OCI-LY1 (cell line): Measurements from ENCODE around the gene FLVCR2.

Experiments
- H2AFZ ChIP-seq: fragments of 200-600 bp; sonication (generic), shearing (Covaris generic); 2 replicates; pipeline ENCODE4 v1.6.0; 2014; ENCODE audit warnings: antibody characterized with exemption, mild to moderate bottlenecking, low read length
- H3F3A ChIP-seq: fragments of 200-600 bp; sonication (generic), shearing (Covaris generic); 2 replicates; pipeline ENCODE4 v1.6.0; 2014; ENCODE audit warnings: mild to moderate bottlenecking, antibody characterized with exemption, low read length, moderate library complexity; ENCODE audit not compliant: insufficient read depth
- H3K27ac ChIP-seq: fragments of 200-600 bp; sonication (generic); 2 replicates; pipeline ENCODE4 v1.5.1; 2014; ENCODE audit warnings: low read length, mixed run types, mild to moderate bottlenecking, low read depth; ENCODE audit not compliant: poor library complexity, severe bottlenecking
- H3K27me3 ChIP-seq: fragments of 200-600 bp; sonication (generic); 2 replicates; pipeline ENCODE4 v1.6.0; 2014; ENCODE audit warnings: antibody characterized with exemption, mild to moderate bottlenecking, low read length, moderate library complexity; ENCODE audit not compliant: insufficient read depth
- H3K36me3 ChIP-seq: fragments of 200-600 bp; sonication (generic); 2 replicates; pipeline ENCODE4 v1.6.1; 2014; ENCODE audit warnings: mild to moderate bottlenecking, antibody characterized with exemption, low read length, moderate library complexity, mixed read lengths; ENCODE audit not compliant: insufficient read depth
- H3K4me1 ChIP-seq: fragments of 200-600 bp; sonication (generic); 2 replicates; pipeline ENCODE4 v1.5.1; 2014; ENCODE audit warnings: mild to moderate bottlenecking, low read length, moderate library complexity; ENCODE audit not compliant: insufficient read depth, severe bottlenecking
- H3K4me2 ChIP-seq: fragments of 200-600 bp; sonication (generic), shearing (Covaris generic); 2 replicates; pipeline ENCODE4 v1.6.1; 2014; ENCODE audit warnings: low read length
- H3K4me3 ChIP-seq: fragments of 200-600 bp; sonication (generic); 2 replicates; pipeline ENCODE4 v1.5.1; 2014; ENCODE audit warnings: low read length, low read depth, mild to moderate bottlenecking, mixed read lengths; ENCODE audit not compliant: poor library complexity, severe bottlenecking
- H3K79me2 ChIP-seq: fragments of 200-600 bp; shearing (Covaris generic); 2 replicates; pipeline ENCODE4 v1.6.1; 2016; ENCODE audit warnings: mixed run types, low read length, mixed read lengths; ENCODE audit not compliant: insufficient read depth
- H3K9ac ChIP-seq: fragments of 200-600 bp; sonication (generic), shearing (Covaris generic); 2 replicates; pipeline ENCODE4 v1.6.1; 2014; ENCODE audit warnings: mild to moderate bottlenecking, low read length, mixed read lengths
- H3K9me2 ChIP-seq: fragments of 200-600 bp; sonication (generic), shearing (Covaris generic); 2 replicates; pipeline ENCODE4 v1.6.1; 2014; ENCODE audit warnings: low read depth, mild to moderate bottlenecking, low read length, mixed read lengths
- H3K9me3 ChIP-seq: fragments of 200-600 bp; shearing (Covaris generic); 2 replicates; pipeline ENCODE4 v1.6.1; 2014; ENCODE audit warnings: low read length, mixed read lengths
- H4K20me1 ChIP-seq: fragments of 200-600 bp; sonication (generic), shearing (Covaris generic); 2 replicates; pipeline ENCODE4 v1.6.0; 2016; ENCODE audit warnings: mild to moderate bottlenecking, low read length; ENCODE audit not compliant: insufficient read depth
- CTCF ChIP-seq: fragments of 200-600 bp; sonication (generic), shearing (Covaris generic); IDR thresholded peaks from 2 replicates; pipeline ENCODE4 v1.5.1; 2017; ENCODE audit warnings: mild to moderate bottlenecking, antibody characterized with exemption, low read length, moderate library complexity, mixed read lengths
- EZH2 ChIP-seq: fragments of 200-600 bp; sonication (generic), shearing (Covaris generic); IDR thresholded peaks from 2 replicates; pipeline ENCODE4 v1.8.0; 2017; ENCODE audit warnings: borderline replicate concordance, mixed run types, mild to moderate bottlenecking, antibody characterized with exemption, low read length, moderate library complexity, mixed read lengths

FLVCR2 gene

GRCh38 chr14:75625034-75625433, 46.6 kb downstream of the FLVCR2 start:
- Histone ChIP-seq H3K4me1 (peaks cover 3% of the 10 kb centered on the region), H3K79me2 (no peaks in the 10 kb centered on the region), H3K27ac (no peak overlapping the region), H3K36me3 (no peaks in the 10 kb centered on the region), H3K9ac (no peak overlapping the region), H3K27me3 (no peaks in the 10 kb centered on the region), H4K20me1 (no peaks in the 10 kb centered on the region), H3K9me2 (no peaks in the 10 kb centered on the region), H2AFZ (no peak overlapping the region), H3F3A (no peaks in the 10 kb centered on the region), H3K4me2 (no peak overlapping the region), H3K4me3 (no peak overlapping the region), H3K9me3 (no peaks in the 10 kb centered on the region)
- no peak for TF ChIP-seq CTCF
- no peak for TF ChIP-seq EZH2

- Histone ChIP-seq H3K4me1 (peaks cover 3% of the 10 kb centered on the region), H3K79me2 (no peaks in the 10 kb centered on the region), H3K4me2 (no peak overlapping the region), H3K36me3 (no peaks in the 10 kb centered on the region), H3F3A (no peaks in the 10 kb centered on the region), H3K9me3 (no peaks in the 10 kb centered on the region), H3K27me3 (no peaks in the 10 kb centered on the region), H3K9me2 (no peaks in the 10 kb centered on the region), H3K9ac (no peak overlapping the region), H4K20me1 (no peaks in the 10 kb centered on the region), H3K27ac (no peak overlapping the region), H3K4me3 (no peak overlapping the region), H2AFZ (no peak overlapping the region)
- TF ChIP-seq CTCF (no peak), EZH2 (no peak)
These were observed 48.0 kb downstream of the FLVCR2 start for GRCh38 chr14:75626396-75626795.

- no peaks in the 10 kb centered on the region for H3K9me3 ChIP-seq
- no peak overlapping the region for H3K9ac ChIP-seq
- no peaks in the 10 kb centered on the region for H3K27me3 ChIP-seq
- H3K4me1 ChIP-seq, result peaks cover 3% of the 10 kb centered on the region
- no peak for TF ChIP-seq CTCF
- TF ChIP-seq EZH2, result no peak
- no peaks in the 10 kb centered on the region for H4K20me1 ChIP-seq
- no peaks in the 10 kb centered on the region for H3F3A ChIP-seq
- no peaks in the 10 kb centered on the region for H3K79me2 ChIP-seq
- H3K4me3 ChIP-seq, result no peak overlapping the region
- no peaks in the 10 kb centered on the region for H3K9me2 ChIP-seq
- no peak overlapping the region for H3K27ac ChIP-seq
- H3K4me2 ChIP-seq, result no peak overlapping the region
- H2AFZ ChIP-seq, result no peak overlapping the region
- no peaks in the 10 kb centered on the region for H3K36me3 ChIP-seq
These were observed 48.4 kb downstream of the FLVCR2 start for GRCh38 chr14:75626863-75627262.
